Gastroesophageal sphincter (tissue), 3 donors: Measurements from ENCODE around the gene SCN4A.

Experiments
- EP300 ChIP-seq: sonication (generic); formaldehyde crosslinking; IDR thresholded peaks from one replicate; pipeline ENCODE4 v1.6.1; 2017; ENCODE audit warnings: antibody characterized with exemption, mild to moderate bottlenecking
- POLR2AphosphoS5 ChIP-seq: sonication (generic); formaldehyde crosslinking; IDR thresholded peaks from one replicate; pipeline ENCODE4 v1.6.1; 2017; ENCODE audit warnings: antibody characterized with exemption
- TF ChIP-seq, protein P1 (sequence below), 4 experiments: fragments of 200-600 bp in 2 of 4; fragments of 450-650 bp in 2 of 4; sonication (generic) in 1 of 4; IDR thresholded peaks; one replicate each; pipeline ENCODE4 v1.5.1; 2017 to 2019; ENCODE audit warnings: antibody characterized with exemption in 4 of 4, mild to moderate bottlenecking in 2 of 4, moderate library complexity in 2 of 4

DNA sequence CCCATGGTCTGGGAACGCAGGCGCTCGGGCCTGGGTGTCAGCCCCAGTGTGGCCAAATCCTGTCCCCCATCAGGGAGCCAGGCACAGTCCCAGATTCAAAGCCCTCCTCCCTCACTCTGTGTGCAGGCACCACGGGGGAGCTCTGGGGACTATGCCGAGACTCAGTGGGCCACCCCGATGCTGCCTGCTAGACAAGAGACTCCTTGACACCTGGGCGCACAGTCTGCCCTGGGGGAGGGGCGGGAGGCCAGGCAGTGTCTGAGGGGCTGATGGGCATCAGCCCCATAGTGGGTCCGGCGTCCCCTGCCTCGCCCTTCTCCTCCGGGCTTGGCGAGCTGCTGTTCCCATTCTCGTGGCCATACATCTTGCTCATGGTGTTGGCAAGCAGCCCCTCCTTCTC is 32.1 kb downstream of the SCN4A start:
- TF ChIP-seq, protein P1, sequence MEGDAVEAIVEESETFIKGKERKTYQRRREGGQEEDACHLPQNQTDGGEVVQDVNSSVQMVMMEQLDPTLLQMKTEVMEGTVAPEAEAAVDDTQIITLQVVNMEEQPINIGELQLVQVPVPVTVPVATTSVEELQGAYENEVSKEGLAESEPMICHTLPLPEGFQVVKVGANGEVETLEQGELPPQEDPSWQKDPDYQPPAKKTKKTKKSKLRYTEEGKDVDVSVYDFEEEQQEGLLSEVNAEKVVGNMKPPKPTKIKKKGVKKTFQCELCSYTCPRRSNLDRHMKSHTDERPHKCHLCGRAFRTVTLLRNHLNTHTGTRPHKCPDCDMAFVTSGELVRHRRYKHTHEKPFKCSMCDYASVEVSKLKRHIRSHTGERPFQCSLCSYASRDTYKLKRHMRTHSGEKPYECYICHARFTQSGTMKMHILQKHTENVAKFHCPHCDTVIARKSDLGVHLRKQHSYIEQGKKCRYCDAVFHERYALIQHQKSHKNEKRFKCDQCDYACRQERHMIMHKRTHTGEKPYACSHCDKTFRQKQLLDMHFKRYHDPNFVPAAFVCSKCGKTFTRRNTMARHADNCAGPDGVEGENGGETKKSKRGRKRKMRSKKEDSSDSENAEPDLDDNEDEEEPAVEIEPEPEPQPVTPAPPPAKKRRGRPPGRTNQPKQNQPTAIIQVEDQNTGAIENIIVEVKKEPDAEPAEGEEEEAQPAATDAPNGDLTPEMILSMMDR (IDR thresholded peaks at IDR 0.05) = no peak
- no peak for TF ChIP-seq EP300
- TF ChIP-seq POLR2AphosphoS5 = no peak
